Panc1 (cell line): ENCODE measurements around the gene PDE12.

Source experiments
- SIN3A ChIP-seq: IDR thresholded peaks from 2 replicates; pipeline ENCODE4 v1.6.1; 2012; ENCODE audit warnings: low read depth, mild to moderate bottlenecking, low read length, moderate library complexity, borderline replicate concordance; ENCODE audit not compliant: insufficient read depth
- TF ChIP-seq, protein P1 (sequence below): fragments of 450-650 bp; IDR thresholded peaks from 2 replicates; pipeline ENCODE4 v1.5.1; 2017; ENCODE audit warnings: mild to moderate bottlenecking
- TF ChIP-seq, protein P2 (sequence below), 2 experiments: IDR thresholded peaks; 2 replicates each; pipeline ENCODE4 v1.6.1; 2011 to 2012; ENCODE audit warnings: low read depth in 2 of 2, control low read depth in 1 of 2, low read length in 1 of 2, mild to moderate bottlenecking in 1 of 2, moderate library complexity in 1 of 2; ENCODE audit not compliant: insufficient read depth in 1 of 2

GRCh38 chr3:57544181-57545125 is 11.6 kb upstream of the PDE12 start, which contains the start of gene DNAH12:
- TF ChIP-seq, protein P1, sequence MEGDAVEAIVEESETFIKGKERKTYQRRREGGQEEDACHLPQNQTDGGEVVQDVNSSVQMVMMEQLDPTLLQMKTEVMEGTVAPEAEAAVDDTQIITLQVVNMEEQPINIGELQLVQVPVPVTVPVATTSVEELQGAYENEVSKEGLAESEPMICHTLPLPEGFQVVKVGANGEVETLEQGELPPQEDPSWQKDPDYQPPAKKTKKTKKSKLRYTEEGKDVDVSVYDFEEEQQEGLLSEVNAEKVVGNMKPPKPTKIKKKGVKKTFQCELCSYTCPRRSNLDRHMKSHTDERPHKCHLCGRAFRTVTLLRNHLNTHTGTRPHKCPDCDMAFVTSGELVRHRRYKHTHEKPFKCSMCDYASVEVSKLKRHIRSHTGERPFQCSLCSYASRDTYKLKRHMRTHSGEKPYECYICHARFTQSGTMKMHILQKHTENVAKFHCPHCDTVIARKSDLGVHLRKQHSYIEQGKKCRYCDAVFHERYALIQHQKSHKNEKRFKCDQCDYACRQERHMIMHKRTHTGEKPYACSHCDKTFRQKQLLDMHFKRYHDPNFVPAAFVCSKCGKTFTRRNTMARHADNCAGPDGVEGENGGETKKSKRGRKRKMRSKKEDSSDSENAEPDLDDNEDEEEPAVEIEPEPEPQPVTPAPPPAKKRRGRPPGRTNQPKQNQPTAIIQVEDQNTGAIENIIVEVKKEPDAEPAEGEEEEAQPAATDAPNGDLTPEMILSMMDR = no peak
- TF ChIP-seq, protein P2, sequence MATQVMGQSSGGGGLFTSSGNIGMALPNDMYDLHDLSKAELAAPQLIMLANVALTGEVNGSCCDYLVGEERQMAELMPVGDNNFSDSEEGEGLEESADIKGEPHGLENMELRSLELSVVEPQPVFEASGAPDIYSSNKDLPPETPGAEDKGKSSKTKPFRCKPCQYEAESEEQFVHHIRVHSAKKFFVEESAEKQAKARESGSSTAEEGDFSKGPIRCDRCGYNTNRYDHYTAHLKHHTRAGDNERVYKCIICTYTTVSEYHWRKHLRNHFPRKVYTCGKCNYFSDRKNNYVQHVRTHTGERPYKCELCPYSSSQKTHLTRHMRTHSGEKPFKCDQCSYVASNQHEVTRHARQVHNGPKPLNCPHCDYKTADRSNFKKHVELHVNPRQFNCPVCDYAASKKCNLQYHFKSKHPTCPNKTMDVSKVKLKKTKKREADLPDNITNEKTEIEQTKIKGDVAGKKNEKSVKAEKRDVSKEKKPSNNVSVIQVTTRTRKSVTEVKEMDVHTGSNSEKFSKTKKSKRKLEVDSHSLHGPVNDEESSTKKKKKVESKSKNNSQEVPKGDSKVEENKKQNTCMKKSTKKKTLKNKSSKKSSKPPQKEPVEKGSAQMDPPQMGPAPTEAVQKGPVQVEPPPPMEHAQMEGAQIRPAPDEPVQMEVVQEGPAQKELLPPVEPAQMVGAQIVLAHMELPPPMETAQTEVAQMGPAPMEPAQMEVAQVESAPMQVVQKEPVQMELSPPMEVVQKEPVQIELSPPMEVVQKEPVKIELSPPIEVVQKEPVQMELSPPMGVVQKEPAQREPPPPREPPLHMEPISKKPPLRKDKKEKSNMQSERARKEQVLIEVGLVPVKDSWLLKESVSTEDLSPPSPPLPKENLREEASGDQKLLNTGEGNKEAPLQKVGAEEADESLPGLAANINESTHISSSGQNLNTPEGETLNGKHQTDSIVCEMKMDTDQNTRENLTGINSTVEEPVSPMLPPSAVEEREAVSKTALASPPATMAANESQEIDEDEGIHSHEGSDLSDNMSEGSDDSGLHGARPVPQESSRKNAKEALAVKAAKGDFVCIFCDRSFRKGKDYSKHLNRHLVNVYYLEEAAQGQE (IDR thresholded peaks at IDR 0.05; ENCODE audit: insufficient read depth in 1 of 2, low read depth in 2 of 2, low read length in 1 of 2) = no peak
- TF ChIP-seq SIN3A = no peak
